RWPE2 (cell line): ENCODE results near the gene EFHD2.

Experiments
- ATAC-seq: fragments of 200-7000 bp; cut with Tn5 transposase; 3 replicates; pipeline ENCODE4 v1.9.1; 2021; ENCODE audit warnings: low read depth
- DNase-seq: peaks from one replicate; pipeline ENCODE4 v3.0.0-alpha.2; 2020; ENCODE audit warnings: low spot score
- H3K27ac ChIP-seq: fragments of 450-650 bp; 2 replicates; pipeline ENCODE4 v1.5.1; 2017; ENCODE audit warnings: mild to moderate bottlenecking; ENCODE audit not compliant: poor library complexity, severe bottlenecking
- H3K27me3 ChIP-seq: fragments of 250-450 bp; sonication (Bioruptor Pico); 2 replicates; pipeline ENCODE4 v1.5.1; 2021; ENCODE audit warnings: mild to moderate bottlenecking, moderate library complexity; ENCODE audit not compliant: insufficient read depth, poor library complexity, severe bottlenecking
- H3K36me3 ChIP-seq: fragments of 250-450 bp; sonication (Bioruptor Pico); 2 replicates; pipeline ENCODE4 v1.5.1; 2020; ENCODE audit warnings: low read depth, mild to moderate bottlenecking, moderate library complexity
- H3K4me1 ChIP-seq: fragments of 250-450 bp; sonication (Bioruptor Pico); 2 replicates; pipeline ENCODE4 v1.5.1; 2021; ENCODE audit warnings: mild to moderate bottlenecking, moderate library complexity; ENCODE audit not compliant: insufficient read depth, poor library complexity, severe bottlenecking
- H3K4me3 ChIP-seq: fragments of 250-450 bp; sonication (Bioruptor Pico); 2 replicates; pipeline ENCODE4 v1.5.1; 2021; ENCODE audit warnings: mild to moderate bottlenecking, moderate library complexity; ENCODE audit not compliant: severe bottlenecking
- H3K9me3 ChIP-seq: fragments of 250-450 bp; sonication (Bioruptor Pico); 2 replicates; pipeline ENCODE4 v1.5.1; 2021; ENCODE audit warnings: mild to moderate bottlenecking, moderate library complexity; ENCODE audit not compliant: severe bottlenecking
- CTCF ChIP-seq: fragments of 450-650 bp; IDR thresholded peaks from one replicate; pipeline ENCODE4 v1.5.1; 2017; ENCODE audit warnings: mild to moderate bottlenecking, moderate library complexity; ENCODE audit not compliant: poor library complexity, severe bottlenecking

EFHD2 gene

GRCh38 chr1:15409388-15410222 is at the start of gene EFHD2:
TSS of gene EFHD2 (plus strand) at chr1:15409888. CDS start at chr1:15409972, 84 bp downstream.
- Histone ChIP-seq H3K4me3 (peak within 1 kb of the TSS; percentile 97), H3K4me1 (peaks cover 16% of the 10 kb centered on the region), H3K36me3 (peaks cover 23% of the 10 kb centered on the region), H3K9me3 (no peaks in the 10 kb centered on the region), H3K27ac (peak within 1 kb of the TSS; percentile 56), H3K27me3 (no peaks in the 10 kb centered on the region)
- ATAC-seq, result peak; percentile 81
- no peak for TF ChIP-seq CTCF
- peak; percentile 77 for DNase-seq

GRCh38 chr1:15360700-15361099 is 49.0 kb upstream of the EFHD2 start:
- DNase-seq (no peak), ATAC-seq (no peak)
- no peak for TF ChIP-seq CTCF
- Histone ChIP-seq H3K27ac (no peak overlapping the region), H3K27me3 (no peaks in the 10 kb centered on the region), H3K4me3 (no peak overlapping the region), H3K4me1 (peaks cover 9% of the 10 kb centered on the region), H3K9me3 (no peaks in the 10 kb centered on the region), H3K36me3 (no peaks in the 10 kb centered on the region)

GRCh38 chr1:15362096-15362736 is 47.5 kb upstream of the EFHD2 start:
- Histone ChIP-seq H3K27me3 (no peaks in the 10 kb centered on the region), H3K36me3 (no peaks in the 10 kb centered on the region), H3K4me3 (no peak overlapping the region), H3K4me1 (peaks cover 1% of the 10 kb centered on the region), H3K9me3 (no peaks in the 10 kb centered on the region), H3K27ac (no peak overlapping the region)
- DNase-seq (no peak), ATAC-seq (no peak)
- no peak for TF ChIP-seq CTCF

GRCh38 chr1:15362737-15363128 is 47.0 kb upstream of the EFHD2 start:
- Histone ChIP-seq H3K4me3 (no peak overlapping the region), H3K27ac (no peak overlapping the region), H3K36me3 (no peaks in the 10 kb centered on the region), H3K27me3 (no peaks in the 10 kb centered on the region), H3K9me3 (no peaks in the 10 kb centered on the region), H3K4me1 (no peaks in the 10 kb centered on the region)
- TF ChIP-seq CTCF, result no peak
- no peak for DNase-seq
- ATAC-seq, result no peak
